Small intestine (tissue), 7 donors: Measurements from ENCODE around the gene MAJIN. TPM values are rescaled to one million over a fixed set of nuclear protein-coding genes. Genes with fewer than 3 reads are reported as not detected.

Experiments used
- DNase-seq, 2 donors: peaks; one replicate each; pipeline versions ENCODE4 v3.0.0 to v3.0.0-alpha.2; 2013
- FAIRE-seq: peaks from 2 replicates; lab custom pipeline; 2012; peaks lifted over from hg19 to GRCh38; lab: Jason Lieb, UNC
- H3K27ac ChIP-seq, 3 donors: one replicate each; pipeline ENCODE4 v1.5.1; 2013; ENCODE audit warnings: low read length in 2 of 3, mild to moderate bottlenecking in 2 of 3, control low read depth in 1 of 3, inconsistent platforms in 1 of 3, low read depth in 1 of 3, moderate library complexity in 1 of 3
- H3K27me3 ChIP-seq, 3 donors: one replicate each; pipeline ENCODE4 v1.6.1; 2013; ENCODE audit warnings: low read length in 3 of 3, inconsistent platforms in 1 of 3; ENCODE audit not compliant: control insufficient read depth in 3 of 3, insufficient read depth in 3 of 3
- H3K36me3 ChIP-seq, 3 donors: one replicate each; pipeline ENCODE4 v1.6.1; 2013; ENCODE audit warnings: low read length in 3 of 3, inconsistent platforms in 1 of 3, low read depth in 1 of 3, mild to moderate bottlenecking in 1 of 3, moderate library complexity in 1 of 3; ENCODE audit not compliant: control insufficient read depth in 3 of 3, insufficient read depth in 2 of 3
- H3K4me1 ChIP-seq, 3 donors: one replicate each; pipeline ENCODE4 v1.6.1; 2013; ENCODE audit warnings: low read length in 2 of 3, inconsistent platforms in 1 of 3, low read depth in 1 of 3, mild to moderate bottlenecking in 1 of 3, moderate library complexity in 1 of 3; ENCODE audit not compliant: control insufficient read depth in 3 of 3, insufficient read depth in 2 of 3
- H3K4me3 ChIP-seq, 3 donors: one replicate each; pipeline ENCODE4 v1.5.1; 2013; ENCODE audit warnings: low read length in 3 of 3, control low read depth in 1 of 3, inconsistent platforms in 1 of 3, low read depth in 1 of 3, mild to moderate bottlenecking in 1 of 3, moderate library complexity in 1 of 3
- H3K9me3 ChIP-seq, 2 donors: one replicate each; pipeline ENCODE4 v1.6.1; 2013; ENCODE audit warnings: low read depth in 1 of 2, low read length in 1 of 2; ENCODE audit not compliant: control insufficient read depth in 2 of 2, insufficient read depth in 1 of 2
- WGBS, 3 donors: extraction: QIAGEN DNeasy Blood & Tissue Kit; methylation state at CpG; one replicate each; pipeline ENCODE4 v1.1.7; 2013; 5-methylcytosine and 5-hydroxymethylcytosine counted together
- polyA plus RNA-seq, 4 donors: library from polyadenylated mRNA; stranded (reverse) in 3 of 4; unstranded in 1 of 4; fragments of 200-250 nt in 3 of 4; fragments of 120-200 nt in 1 of 4; gene quantifications; one replicate each; pipeline versions ENCODE4 v1.2.1 to v1.2.3, GENCODE V29; 2013
- donor health status: healthy with polysubstance abuse.
- donor health status: control.
- donor health status: control.
- donor health status: Bipolar disorder and iron deficiency.
- donor health status: healthy.

The MAJIN gene
- polyA plus RNA-seq, 4 donors: 0.25 TPM; not detected in 3

GRCh38 chr11:64998690-64999431, 27.0 kb upstream of the MAJIN start:
- DNase-seq: peak; percentile 91 to 93
- Histone ChIP-seq H3K36me3 (peaks cover 0 to 10% (median 0%) of the 10 kb centered on the region in 3 donors), H3K27ac (peak overlapping the region; percentile 91 to 97 (median 95)), H3K9me3 (peaks cover 0 to 8% of the 10 kb centered on the region in 2 donors), H3K4me1 (peaks cover 0 to 36% (median 2%) of the 10 kb centered on the region in 3 donors), H3K4me3 (no peak overlapping the region), H3K27me3 (no peaks in the 10 kb centered on the region)
- FAIRE-seq: no peak
- 17 to 49% (median 34%) methylated on average over 9 of the region's 9 CpGs for WGBS, 3 donors

- H3K27me3 ChIP-seq: no peaks in the 10 kb centered on the region
- H3K4me1 ChIP-seq: peaks cover 0 to 36% (median 2%) of the 10 kb centered on the region in 3 donors
- DNase-seq: peak; percentile 52 to 63
- H3K36me3 ChIP-seq: peaks cover 0 to 14% (median 0%) of the 10 kb centered on the region in 3 donors
- peaks cover 0 to 8% of the 10 kb centered on the region in 2 donors for H3K9me3 ChIP-seq
- peak overlapping the region; percentile 91 to 97 (median 95) for H3K27ac ChIP-seq
- 42 to 81% (median 75%) methylated on average over 1 of the region's 1 CpG for WGBS, 3 donors
- no peak overlapping the region for H3K4me3 ChIP-seq
- FAIRE-seq: no peak
Observed at GRCh38 chr11:64998141-64998540, 26.2 kb upstream of the MAJIN start.

GRCh38 chr11:64996710-64997380, 24.9 kb upstream of the MAJIN start, which contains the start of gene BATF2:
Gene BATF2, minus strand, starts transcription at chr11:64996971. Its CDS starts 57 bp downstream, at chr11:64996914.
- H3K27me3 ChIP-seq: no peaks in the 10 kb centered on the region
- peaks cover 0 to 36% (median 2%) of the 10 kb centered on the region in 3 donors for H3K4me1 ChIP-seq
- peak within 1 kb of the TSS; percentile 55 to 67 (median 64) for H3K4me3 ChIP-seq
- H3K36me3 ChIP-seq: peaks cover 0 to 25% (median 0%) of the 10 kb centered on the region in 3 donors
- DNase-seq (peak; percentile 94 to 95), FAIRE-seq (no peak)
- H3K27ac ChIP-seq: peak within 1 kb of the TSS; percentile 88 to 95 (median 92)
- peaks cover 0 to 8% of the 10 kb centered on the region in 2 donors for H3K9me3 ChIP-seq
- 10 to 15% (median 15%) methylated on average over 7 to 9 of the region's 9 CpGs for WGBS, 3 donors

- no peak for DNase-seq
- Histone ChIP-seq H3K27me3 (no peaks in the 10 kb centered on the region), H3K9me3 (peaks cover 0 to 8% of the 10 kb centered on the region in 2 donors), H3K27ac (peak overlapping the region; percentile 88 to 95 (median 92)), H3K4me1 (peaks cover 0 to 36% (median 2%) of the 10 kb centered on the region in 3 donors), H3K4me3 (peak overlapping the region; percentile 55 to 67 (median 64)), H3K36me3 (peaks cover 0 to 29% (median 0%) of the 10 kb centered on the region in 3 donors)
- no peak for FAIRE-seq
- 14 to 30% (median 22%) methylated on average over 11 of the region's 11 CpGs for WGBS, 3 donors
Observed at GRCh38 chr11:64996327-64996709, 24.4 kb upstream of the MAJIN start.

- DNase-seq (no peak), FAIRE-seq (no peak)
- H3K4me3 ChIP-seq: no peak overlapping the region
Observed at GRCh38 chr11:64994318-64994717, 22.4 kb upstream of the MAJIN start.

GRCh38 chr11:64990222-64990923, 18.5 kb upstream of the MAJIN start:
- Histone ChIP-seq H3K4me3 (no peak overlapping the region), H3K27ac (peak overlapping the region in 1 of 3 donors; percentile 63), H3K9me3 (peaks cover 0 to 4% of the 10 kb centered on the region in 2 donors), H3K4me1 (peaks cover 0 to 23% (median 4%) of the 10 kb centered on the region in 3 donors), H3K36me3 (peaks cover 0 to 46% (median 0%) of the 10 kb centered on the region in 3 donors), H3K27me3 (no peaks in the 10 kb centered on the region)
- 48 to 80% (median 71%) methylated on average over 15 of the region's 15 CpGs for WGBS, 3 donors
- DNase-seq (peak in 1 of 2 donors; percentile 37), FAIRE-seq (no peak)

More at GRCh38 chr11:64994318-64994717, 22.4 kb upstream of the MAJIN start:
- Histone ChIP-seq H3K4me1 (peaks cover 0 to 39% (median 6%) of the 10 kb centered on the region in 3 donors), H3K36me3 (peaks cover 0 to 37% (median 0%) of the 10 kb centered on the region in 3 donors), H3K27ac (no peak overlapping the region), H3K27me3 (no peaks in the 10 kb centered on the region), H3K9me3 (peaks cover 0 to 2% of the 10 kb centered on the region in 2 donors)
- 90% methylated on average over 6 to 7 of the region's 7 CpGs for WGBS, 3 donors

- Histone ChIP-seq H3K36me3 (peaks cover 0 to 42% (median 0%) of the 10 kb centered on the region in 3 donors), H3K4me3 (no peak overlapping the region)
- DNase-seq: no peak
Observed at GRCh38 chr11:64989416-64989815, 17.5 kb upstream of the MAJIN start.

More at GRCh38 chr11:64989416-64989815, 17.5 kb upstream of the MAJIN start:
- no peaks in the 10 kb centered on the region for H3K27me3 ChIP-seq
- H3K27ac ChIP-seq: peak overlapping the region in 1 of 3 donors; percentile 63
- WGBS, 3 donors: 84 to 90% (median 85%) methylated on average over 13 of the region's 13 CpGs
- peaks cover 0 to 19% (median 4%) of the 10 kb centered on the region in 3 donors for H3K4me1 ChIP-seq
- FAIRE-seq: no peak
- H3K9me3 ChIP-seq: peaks cover 0 to 4% of the 10 kb centered on the region in 2 donors
